CD4-positive, CD25-positive, alpha-beta regulatory T cell (primary cell): ENCODE results near the gene PCDHGA1. TPM values are rescaled to one million over a fixed set of nuclear protein-coding genes. Genes with fewer than 3 reads are reported as not detected.

Experiments used
- ATAC-seq, 2 donors: fragments of 150-1000 bp; cut with Tn5 transposase; one replicate each; pipeline ENCODE4 v1.10.0; 2021; ENCODE audit warnings: low read depth in 2 of 2, moderate number of reproducible peaks in 2 of 2, moderate library complexity in 1 of 2
- DNase-seq, 3 donors: peaks; one replicate each; pipeline versions ENCODE4 v3.0.0 to v3.0.0-alpha.2; 2012 to 2022; ENCODE audit warnings: mixed read lengths in 1 of 3
- H3K27ac ChIP-seq: one replicate; pipeline ENCODE4 v1.7.0; 2013; ENCODE audit warnings: mild to moderate bottlenecking, low read length; ENCODE audit not compliant: insufficient read depth, poor library complexity, severe bottlenecking
- H3K27me3 ChIP-seq: one replicate; pipeline ENCODE4 v1.7.0; 2013; ENCODE audit warnings: low read length; ENCODE audit not compliant: control insufficient read depth, insufficient read depth
- H3K36me3 ChIP-seq: one replicate; pipeline ENCODE4 v1.7.0; 2013; ENCODE audit warnings: mild to moderate bottlenecking, low read length, moderate library complexity; ENCODE audit not compliant: control insufficient read depth, insufficient read depth
- H3K4me1 ChIP-seq: 2 replicates; pipeline ENCODE4 v1.7.0; 2013; ENCODE audit warnings: mild to moderate bottlenecking, low read length; ENCODE audit not compliant: insufficient read depth, control insufficient read depth, poor library complexity, severe bottlenecking
- H3K4me3 ChIP-seq: one replicate; pipeline ENCODE4 v1.7.0; 2013; ENCODE audit warnings: low read depth, mild to moderate bottlenecking, low read length, moderate library complexity
- H3K9me3 ChIP-seq, 2 experiments: 1 replicate in 1 of 2; 2 replicates in 1 of 2; pipeline ENCODE4 v1.7.0; 2013; ENCODE audit warnings: low read length in 2 of 2, mild to moderate bottlenecking in 1 of 2, moderate library complexity in 1 of 2; ENCODE audit not compliant: control insufficient read depth in 2 of 2
- H3K27ac Mint-ChIP-seq, 3 donors: one replicate each; pipeline ENCODE4 v1.8.0; 2020 to 2022; ENCODE audit warnings: mild to moderate bottlenecking in 3 of 3, mixed read lengths in 3 of 3, moderate library complexity in 2 of 3
- H3K27me3 Mint-ChIP-seq: one replicate; pipeline ENCODE4 v1.8.0; 2022; ENCODE audit warnings: mild to moderate bottlenecking, mixed read lengths
- H3K36me3 Mint-ChIP-seq: one replicate; pipeline ENCODE4 v1.8.0; 2020; ENCODE audit warnings: mixed read lengths
- H3K4me1 Mint-ChIP-seq, 4 donors: one replicate each; pipeline ENCODE4 v1.8.0; 2020 to 2022; ENCODE audit warnings: mixed read lengths in 4 of 4, mild to moderate bottlenecking in 1 of 4
- H3K4me3 Mint-ChIP-seq, 4 donors: one replicate each; pipeline ENCODE4 v1.8.0; 2020 to 2022; ENCODE audit warnings: mild to moderate bottlenecking in 4 of 4, mixed read lengths in 4 of 4, moderate library complexity in 3 of 4
- H3K9me3 Mint-ChIP-seq, 7 donors: one replicate each; pipeline ENCODE4 v1.8.0; 2020 to 2022; ENCODE audit warnings: mixed read lengths in 7 of 7, mild to moderate bottlenecking in 3 of 7, moderate library complexity in 2 of 7
- polyA plus RNA-seq, 4 donors: library from polyadenylated mRNA; unstranded; fragments of 300-500 nt; fragmentation: Illumina TruSeq; gene quantifications; one replicate each; pipeline ENCODE4 v1.2.3, GENCODE V29; 2021
- total RNA-seq: library from RNA; stranded (reverse); gene quantifications from one replicate; pipeline ENCODE4 v1.2.3, GENCODE V29; 2022

Gene PCDHGA1
- total and polyA plus RNA-seq, 5 donors from 2014 or later: 0.06 to 0.10 TPM; not detected in 3

GRCh38 chr5:141478321-141478945 is 148.1 kb downstream of the PCDHGA1 start:
- Mint-ChIP-seq H3K27ac (no peak overlapping the region), H3K27me3 (peaks cover 78% of the 10 kb centered on the region), H3K9me3 (peaks cover 0 to 2% (median 0%) of the 10 kb centered on the region in 7 donors), H3K4me3 (no peak overlapping the region), H3K4me1 (peaks cover 0 to 22% (median 13%) of the 10 kb centered on the region in 4 donors), H3K36me3 (no peaks in the 10 kb centered on the region)
- no peak overlapping the region for H3K4me3 ChIP-seq
- peaks cover 17% of the 10 kb centered on the region for H3K4me1 ChIP-seq
- H3K27me3 ChIP-seq: peaks cover 53% of the 10 kb centered on the region
- DNase-seq (no peak), ATAC-seq (no peak)
- no peak overlapping the region for H3K27ac ChIP-seq
- no peaks in the 10 kb centered on the region for H3K36me3 ChIP-seq
- H3K9me3 ChIP-seq: no peaks in the 10 kb centered on the region

DNA sequence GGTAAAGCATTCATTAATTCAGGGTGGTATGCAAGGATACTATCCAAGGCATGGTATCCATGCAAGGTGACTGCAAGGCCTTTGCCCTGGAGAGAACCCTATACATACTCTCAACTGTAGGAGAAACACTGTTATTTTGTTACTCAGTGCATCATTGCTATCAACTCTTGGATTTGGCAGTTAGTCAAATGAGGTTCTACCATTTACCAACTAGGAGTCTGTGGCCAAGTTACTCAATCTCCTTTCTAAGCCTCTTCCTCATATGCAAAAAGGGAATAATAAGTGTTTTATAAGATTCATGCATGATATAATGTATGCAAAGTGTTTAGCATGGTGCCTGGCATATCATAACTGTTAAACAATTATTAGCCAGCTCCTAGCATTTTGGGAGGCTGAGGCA is 149.5 kb downstream of the PCDHGA1 start:
- Mint-ChIP-seq H3K36me3 (no peaks in the 10 kb centered on the region), H3K4me1 (peaks cover 0 to 26% (median 15%) of the 10 kb centered on the region in 4 donors), H3K9me3 (peaks cover 0 to 2% (median 0%) of the 10 kb centered on the region in 7 donors), H3K4me3 (no peak overlapping the region), H3K27ac (no peak overlapping the region), H3K27me3 (peaks cover 84% of the 10 kb centered on the region)
- H3K4me1 ChIP-seq: peaks cover 21% of the 10 kb centered on the region
- ATAC-seq: no peak
- DNase-seq: no peak
- H3K27me3 ChIP-seq: peaks cover 54% of the 10 kb centered on the region
- no peaks in the 10 kb centered on the region for H3K36me3 ChIP-seq
- H3K4me3 ChIP-seq: no peak overlapping the region
- no peaks in the 10 kb centered on the region for H3K9me3 ChIP-seq
- no peak overlapping the region for H3K27ac ChIP-seq

DNA sequence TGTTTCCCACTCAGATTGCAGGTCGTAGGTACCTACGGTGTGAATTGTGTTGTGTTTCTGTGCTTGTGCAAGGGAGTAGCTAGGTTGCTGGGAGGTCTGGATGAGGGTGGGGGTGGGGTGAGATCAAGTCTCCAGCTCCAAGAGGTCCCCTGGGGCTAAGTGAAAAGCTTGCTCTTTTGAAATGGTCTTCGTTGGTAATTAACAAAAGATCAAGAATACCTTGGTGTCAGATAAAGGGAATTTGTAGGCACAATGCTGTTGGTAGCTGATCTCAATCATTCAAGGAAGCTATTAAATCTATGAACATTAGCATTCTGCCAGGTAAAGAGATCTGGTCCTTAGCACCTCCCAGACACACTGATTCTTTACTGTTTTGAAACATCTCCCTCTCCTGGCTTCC is 153.6 kb downstream of the PCDHGA1 start:
- DNase-seq (no peak), ATAC-seq (no peak)
- H3K27ac Mint-ChIP-seq: no peak overlapping the region
- peaks cover 0 to 2% (median 0%) of the 10 kb centered on the region in 7 donors for H3K9me3 Mint-ChIP-seq
- no peaks in the 10 kb centered on the region for H3K9me3 ChIP-seq
- H3K4me1 ChIP-seq: peaks cover 4% of the 10 kb centered on the region
- H3K36me3 ChIP-seq: no peaks in the 10 kb centered on the region
- no peaks in the 10 kb centered on the region for H3K36me3 Mint-ChIP-seq
- H3K4me3 ChIP-seq: no peak overlapping the region
- H3K4me3 Mint-ChIP-seq: no peak overlapping the region
- H3K27me3 Mint-ChIP-seq: peaks cover 82% of the 10 kb centered on the region
- peaks cover 0 to 12% (median 5%) of the 10 kb centered on the region in 4 donors for H3K4me1 Mint-ChIP-seq
- H3K27ac ChIP-seq: no peak overlapping the region
- peaks cover 42% of the 10 kb centered on the region for H3K27me3 ChIP-seq

DNA sequence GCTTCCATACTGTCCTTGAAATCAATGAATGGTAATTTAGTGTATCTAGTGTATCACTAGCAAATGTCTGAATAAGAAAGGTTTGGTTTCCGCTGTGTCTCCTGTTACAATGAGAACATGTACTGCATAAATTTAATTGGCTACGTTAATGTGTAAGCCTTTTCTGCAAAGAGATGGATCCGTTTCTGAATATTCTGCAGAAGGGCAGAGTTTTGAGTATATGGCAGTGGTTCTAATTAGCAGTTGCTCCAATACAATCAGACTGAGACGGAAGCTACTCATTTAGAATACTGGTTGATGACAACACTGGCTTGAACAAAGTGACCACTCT is 154.0 kb downstream of the PCDHGA1 start:
- peaks cover 0 to 12% (median 5%) of the 10 kb centered on the region in 4 donors for H3K4me1 Mint-ChIP-seq
- H3K4me3 ChIP-seq: no peak overlapping the region
- no peak for DNase-seq
- H3K4me3 Mint-ChIP-seq: no peak overlapping the region
- peaks cover 40% of the 10 kb centered on the region for H3K27me3 ChIP-seq
- no peaks in the 10 kb centered on the region for H3K36me3 Mint-ChIP-seq
- H3K9me3 ChIP-seq: no peaks in the 10 kb centered on the region
- peaks cover 4% of the 10 kb centered on the region for H3K4me1 ChIP-seq
- peaks cover 85% of the 10 kb centered on the region for H3K27me3 Mint-ChIP-seq
- no peak for ATAC-seq
- no peak overlapping the region for H3K27ac Mint-ChIP-seq
- no peaks in the 10 kb centered on the region for H3K36me3 ChIP-seq
- H3K27ac ChIP-seq: no peak overlapping the region
- H3K9me3 Mint-ChIP-seq: peaks cover 0 to 2% (median 0%) of the 10 kb centered on the region in 7 donors

GRCh38 chr5:141484641-141485311 is 154.5 kb downstream of the PCDHGA1 start, which contains the start of gene PCDHGC4:
Gene PCDHGC4 (plus strand): TSS chr5:141485030. CDS start chr5:141485174, 144 bp downstream.
- H3K27me3 Mint-ChIP-seq: peaks cover 85% of the 10 kb centered on the region
- Histone ChIP-seq H3K27me3 (peaks cover 35% of the 10 kb centered on the region), H3K4me1 (peaks cover 4% of the 10 kb centered on the region), H3K27ac (no peak within 1 kb of the TSS), H3K9me3 (no peaks in the 10 kb centered on the region), H3K36me3 (no peaks in the 10 kb centered on the region), H3K4me3 (no peak within 1 kb of the TSS)
- H3K36me3 Mint-ChIP-seq: no peaks in the 10 kb centered on the region
- peaks cover 0 to 2% (median 0%) of the 10 kb centered on the region in 7 donors for H3K9me3 Mint-ChIP-seq
- peaks cover 0 to 12% (median 5%) of the 10 kb centered on the region in 4 donors for H3K4me1 Mint-ChIP-seq
- H3K27ac Mint-ChIP-seq: no peak within 1 kb of the TSS
- DNase-seq (no peak), ATAC-seq (no peak)
- H3K4me3 Mint-ChIP-seq: peak within 1 kb of the TSS in 2 of 4 donors; percentile 34 to 41

DNA sequence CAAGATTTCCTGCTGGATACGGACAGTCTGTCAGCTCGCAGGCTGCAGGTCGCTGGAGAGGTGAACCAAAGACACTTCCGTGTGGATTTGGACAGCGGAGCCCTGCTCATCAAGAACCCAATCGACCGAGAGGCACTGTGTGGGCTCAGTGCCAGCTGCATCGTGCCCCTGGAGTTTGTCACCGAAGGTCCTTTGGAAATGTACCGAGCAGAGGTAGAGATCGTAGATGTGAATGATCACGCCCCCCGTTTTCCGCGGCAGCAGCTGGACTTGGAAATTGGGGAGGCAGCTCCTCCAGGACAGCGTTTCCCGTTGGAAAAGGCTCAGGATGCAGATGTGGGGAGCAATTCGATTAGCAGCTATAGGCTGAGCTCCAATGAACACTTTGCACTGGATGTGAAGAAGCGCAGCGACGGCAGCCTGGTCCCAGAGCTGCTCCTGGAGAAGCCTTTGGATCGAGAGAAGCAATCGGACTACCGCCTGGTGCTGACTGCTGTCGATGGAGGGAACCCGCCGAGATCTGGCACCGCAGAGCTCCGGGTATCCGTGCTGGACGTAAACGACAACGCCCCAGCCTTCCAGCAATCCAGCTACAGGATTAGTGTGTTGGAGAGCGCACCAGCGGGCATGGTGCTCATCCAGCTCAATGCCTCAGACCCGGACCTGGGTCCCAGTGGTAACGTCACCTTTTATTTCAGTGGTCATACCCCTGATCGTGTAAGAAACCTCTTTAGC is 155.2 kb downstream of the PCDHGA1 start:
- H3K9me3 Mint-ChIP-seq: peaks cover 0 to 2% (median 0%) of the 10 kb centered on the region in 7 donors
- Histone ChIP-seq H3K4me3 (no peak overlapping the region), H3K27ac (no peak overlapping the region), H3K9me3 (no peaks in the 10 kb centered on the region), H3K36me3 (no peaks in the 10 kb centered on the region), H3K4me1 (peaks cover 4% of the 10 kb centered on the region), H3K27me3 (peaks cover 36% of the 10 kb centered on the region)
- H3K36me3 Mint-ChIP-seq: no peaks in the 10 kb centered on the region
- no peak for DNase-seq
- no peak overlapping the region for H3K27ac Mint-ChIP-seq
- H3K27me3 Mint-ChIP-seq: peaks cover 82% of the 10 kb centered on the region
- no peak for ATAC-seq
- peaks cover 0 to 12% (median 5%) of the 10 kb centered on the region in 4 donors for H3K4me1 Mint-ChIP-seq
- H3K4me3 Mint-ChIP-seq: peak overlapping the region in 2 of 4 donors; percentile 22 to 41

DNA sequence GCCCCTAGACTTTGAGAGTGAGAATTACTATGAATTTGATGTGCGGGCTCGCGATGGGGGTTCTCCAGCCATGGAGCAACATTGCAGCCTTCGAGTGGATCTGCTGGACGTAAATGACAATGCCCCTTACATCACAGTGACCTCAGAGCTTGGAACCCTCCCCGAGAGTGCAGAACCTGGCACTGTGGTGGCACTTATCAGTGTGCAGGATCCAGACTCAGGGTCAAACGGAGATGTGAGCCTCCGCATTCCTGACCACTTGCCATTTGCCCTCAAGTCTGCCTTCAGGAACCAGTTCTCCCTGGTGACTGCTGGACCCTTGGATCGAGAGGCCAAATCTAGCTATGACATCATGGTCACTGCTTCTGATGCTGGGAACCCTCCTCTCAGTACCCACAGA is 155.8 kb downstream of the PCDHGA1 start:
- Mint-ChIP-seq H3K9me3 (peaks cover 0 to 2% (median 0%) of the 10 kb centered on the region in 7 donors), H3K4me3 (no peak overlapping the region), H3K4me1 (peaks cover 0 to 15% (median 5%) of the 10 kb centered on the region in 4 donors), H3K36me3 (no peaks in the 10 kb centered on the region), H3K27ac (no peak overlapping the region), H3K27me3 (peaks cover 82% of the 10 kb centered on the region)
- no peaks in the 10 kb centered on the region for H3K36me3 ChIP-seq
- no peak for DNase-seq
- H3K4me1 ChIP-seq: peaks cover 4% of the 10 kb centered on the region
- no peak overlapping the region for H3K27ac ChIP-seq
- H3K9me3 ChIP-seq: no peaks in the 10 kb centered on the region
- H3K4me3 ChIP-seq: no peak overlapping the region
- no peak for ATAC-seq
- peaks cover 39% of the 10 kb centered on the region for H3K27me3 ChIP-seq
